ENCODE results near the gene GRID1. TPM values are rescaled to one million over a fixed set of nuclear protein-coding genes. Genes with fewer than 3 reads are reported as not detected.

Gene GRID1
- total RNA-seq, result not detected in 2 replicates

GRCh38 chr10:86366033-86366901, at the start of gene GRID1:
TSS of gene GRID1 (minus strand) at chr10:86366795.

Other genes starting within 250 kb of the GRID1 start
- gene WAPL, start 155.0 kb upstream of the GRID1 start, total RNA-seq, result 19.3 and 19.7 TPM in 2 replicates